Neural crest cell (in vitro differentiated cells): ENCODE measurements around the gene PPP1R2. TPM values are rescaled to one million over a fixed set of nuclear protein-coding genes. Genes with fewer than 3 reads are reported as not detected.

Experiments
- DNase-seq: peaks from one replicate; pipeline ENCODE4 v3.0.0; 2021; ENCODE audit warnings: low read depth, mixed read lengths, low spot score
- H3K27ac Mint-ChIP-seq: one replicate; pipeline ENCODE4 v1.8.0; 2021; ENCODE audit warnings: mild to moderate bottlenecking, mixed read lengths; ENCODE audit not compliant: unreplicated experiment
- H3K27me3 Mint-ChIP-seq: 2 replicates; pipeline ENCODE4 v1.8.0; 2021; ENCODE audit warnings: low read depth, mild to moderate bottlenecking, mixed read lengths
- H3K36me3 Mint-ChIP-seq: 2 replicates; pipeline ENCODE4 v1.8.0; 2021; ENCODE audit warnings: low read depth, mild to moderate bottlenecking, mixed read lengths
- H3K4me1 Mint-ChIP-seq: 2 replicates; pipeline ENCODE4 v1.8.0; 2021; ENCODE audit warnings: mixed read lengths
- H3K4me3 Mint-ChIP-seq: one replicate; pipeline ENCODE4 v1.8.0; 2021; ENCODE audit warnings: mild to moderate bottlenecking, mixed read lengths
- H3K9me3 Mint-ChIP-seq: 2 replicates; pipeline ENCODE4 v1.8.0; 2021; ENCODE audit warnings: mixed read lengths
- CTCF ChIP-seq: fragments of 200-600 bp; sonication (generic); conservative IDR thresholded peaks from 2 replicates; pipeline ENCODE4 v1.5.0; 2021; ENCODE audit warnings: antibody characterized with exemption, mild to moderate bottlenecking
- total RNA-seq: library from RNA; stranded (reverse); gene quantifications from 2 replicates; pipeline ENCODE4 v1.2.1, GENCODE V29; 2021

Gene PPP1R2
- total RNA-seq, 1 donor from 2014 or later = 31.5 TPM

DNA sequence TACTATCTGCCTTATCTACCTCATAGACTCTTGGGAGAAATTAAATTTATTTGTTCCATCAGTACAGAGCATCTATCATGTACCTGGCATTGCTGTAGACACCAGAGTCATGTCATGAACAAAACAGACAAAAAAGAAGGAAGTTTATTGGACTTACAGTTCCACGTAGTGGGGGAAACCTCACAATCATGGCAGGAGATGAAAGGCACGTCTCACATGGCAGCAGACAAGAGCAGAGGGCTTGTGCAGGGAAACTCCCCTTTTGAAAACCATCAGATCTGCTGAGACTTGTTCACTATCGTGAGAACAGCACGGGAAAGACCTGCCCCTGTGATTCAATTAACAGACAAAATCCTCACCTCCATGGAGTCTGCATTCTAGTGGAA, 74.7 kb downstream of the PPP1R2 start:
- H3K36me3 Mint-ChIP-seq = no peaks in the 10 kb centered on the region

GRCh38 chr3:195467641-195468390, 75.3 kb downstream of the PPP1R2 start:
- Mint-ChIP-seq H3K27ac (no peak overlapping the region), H3K9me3 (peaks cover 4% of the 10 kb centered on the region), H3K36me3 (no peaks in the 10 kb centered on the region), H3K27me3 (no peaks in the 10 kb centered on the region), H3K4me3 (no peak overlapping the region), H3K4me1 (no peaks in the 10 kb centered on the region)
- no peak for DNase-seq
- no peak for TF ChIP-seq CTCF

More for the DNA sequence above, 74.7 kb downstream of the PPP1R2 start:
- no peaks in the 10 kb centered on the region for H3K27me3 Mint-ChIP-seq
- peaks cover 4% of the 10 kb centered on the region for H3K9me3 Mint-ChIP-seq
- DNase-seq = no peak
- H3K4me3 Mint-ChIP-seq = no peak overlapping the region
- no peaks in the 10 kb centered on the region for H3K4me1 Mint-ChIP-seq
- no peak for TF ChIP-seq CTCF
- no peak overlapping the region for H3K27ac Mint-ChIP-seq

- H3K9me3 Mint-ChIP-seq = peaks cover 4% of the 10 kb centered on the region
- H3K27ac Mint-ChIP-seq = no peak overlapping the region
- no peaks in the 10 kb centered on the region for H3K4me1 Mint-ChIP-seq
- H3K4me3 Mint-ChIP-seq = no peak overlapping the region
- H3K27me3 Mint-ChIP-seq = no peaks in the 10 kb centered on the region
- no peak for DNase-seq
- TF ChIP-seq CTCF = no peak
- no peaks in the 10 kb centered on the region for H3K36me3 Mint-ChIP-seq
These were observed 76.9 kb downstream of the PPP1R2 start for GRCh38 chr3:195466251-195466650.

Other genes with a start within 250 kb of the PPP1R2 start
- gene ACAP2, start 100.3 kb downstream of the PPP1R2 start, total RNA-seq = 35.7 and 37.8 TPM in 2 replicates
- 1.1 and 1.7 TPM in 2 replicates for gene APOD, start 40.6 kb upstream of the PPP1R2 start, total RNA-seq
- 2.3 and 3.0 TPM in 2 replicates for gene MUC20, start 177.7 kb upstream of the PPP1R2 start, total RNA-seq